MM.1S (cell line): ENCODE measurements around the gene PITPNM3.
A peak's percentile ranks its signal among the peaks of the same experiment; 100 is the strongest.

Experiments
- DNase-seq: peaks from one replicate; pipeline ENCODE4 v3.0.0-alpha.2; 2015
- H2AFZ ChIP-seq: fragments of 300-600 bp; sonication (generic); 2 replicates; pipeline ENCODE4 v1.6.0; 2016; ENCODE audit warnings: antibody characterized with exemption, low read length
- H3F3A ChIP-seq: fragments of 300-600 bp; sonication (generic); 2 replicates; pipeline ENCODE4 v1.6.1; 2016; ENCODE audit warnings: mild to moderate bottlenecking, antibody characterized with exemption, low read length, moderate library complexity, mixed read lengths; ENCODE audit not compliant: insufficient read depth
- H3K27ac ChIP-seq: fragments of 300-600 bp; sonication (generic); 2 replicates; pipeline ENCODE4 v1.5.1; 2016; ENCODE audit warnings: mild to moderate bottlenecking, low read length
- H3K27me3 ChIP-seq: fragments of 300-600 bp; sonication (generic); replicated peaks from 2 replicates; pipeline ENCODE4 v1.6.0; 2016; ENCODE audit warnings: low read length; ENCODE audit not compliant: insufficient read depth
- H3K36me3 ChIP-seq: fragments of 300-600 bp; sonication (generic); replicated peaks from 2 replicates; pipeline ENCODE4 v1.6.1; 2016; ENCODE audit warnings: mild to moderate bottlenecking, low read length, mixed read lengths; ENCODE audit not compliant: insufficient read depth
- H3K4me1 ChIP-seq: fragments of 300-600 bp; sonication (generic); 2 replicates; pipeline ENCODE4 v1.6.1; 2016; ENCODE audit warnings: low read length, mixed read lengths
- H3K4me2 ChIP-seq: fragments of 300-600 bp; sonication (generic); 2 replicates; pipeline ENCODE4 v1.6.0; 2016; ENCODE audit warnings: low read depth, low read length
- H3K4me3 ChIP-seq: fragments of 300-600 bp; sonication (generic); 2 replicates; pipeline ENCODE4 v1.5.1; 2016; ENCODE audit warnings: low read length, mixed read lengths
- H3K79me2 ChIP-seq: fragments of 300-600 bp; sonication (generic); 2 replicates; pipeline ENCODE4 v1.6.1; 2016; ENCODE audit warnings: mixed run types, low read length, mixed read lengths
- H3K9ac ChIP-seq: fragments of 300-600 bp; sonication (generic); 2 replicates; pipeline ENCODE4 v1.6.1; 2016; ENCODE audit warnings: low read length, mixed read lengths
- H3K9me2 ChIP-seq: fragments of 300-600 bp; sonication (generic); replicated peaks from 2 replicates; pipeline ENCODE4 v1.6.1; 2016; ENCODE audit warnings: mild to moderate bottlenecking, low read length, mixed read lengths; ENCODE audit not compliant: insufficient read depth
- H3K9me3 ChIP-seq: fragments of 300-600 bp; sonication (generic); replicated peaks from 2 replicates; pipeline ENCODE4 v1.6.1; 2016; ENCODE audit warnings: mild to moderate bottlenecking, low read length, mixed read lengths; ENCODE audit not compliant: insufficient read depth
- H4K20me1 ChIP-seq: fragments of 300-600 bp; sonication (generic); 2 replicates; pipeline ENCODE4 v1.6.1; 2016; ENCODE audit warnings: mild to moderate bottlenecking, low read length, moderate library complexity, mixed read lengths; ENCODE audit not compliant: insufficient read depth
- EZH2 ChIP-seq: fragments of 300-600 bp; sonication (generic); optimal IDR thresholded peaks from 2 replicates; pipeline ENCODE3; 2017; ENCODE audit warnings: low read depth, mild to moderate bottlenecking, antibody characterized with exemption, low read length, mixed read lengths
- EZH2phosphoT487 ChIP-seq: fragments of 300-600 bp; sonication (generic); IDR thresholded peaks from 2 replicates; pipeline ENCODE4 v1.6.1; 2018; ENCODE audit warnings: antibody characterized with exemption, low read length
- TF ChIP-seq, protein P1 (sequence below): fragments of 300-600 bp; sonication (generic); IDR thresholded peaks from 2 replicates; pipeline ENCODE4 v1.5.1; 2016; ENCODE audit warnings: antibody characterized with exemption, low read length, mixed read lengths

Gene PITPNM3

DNA sequence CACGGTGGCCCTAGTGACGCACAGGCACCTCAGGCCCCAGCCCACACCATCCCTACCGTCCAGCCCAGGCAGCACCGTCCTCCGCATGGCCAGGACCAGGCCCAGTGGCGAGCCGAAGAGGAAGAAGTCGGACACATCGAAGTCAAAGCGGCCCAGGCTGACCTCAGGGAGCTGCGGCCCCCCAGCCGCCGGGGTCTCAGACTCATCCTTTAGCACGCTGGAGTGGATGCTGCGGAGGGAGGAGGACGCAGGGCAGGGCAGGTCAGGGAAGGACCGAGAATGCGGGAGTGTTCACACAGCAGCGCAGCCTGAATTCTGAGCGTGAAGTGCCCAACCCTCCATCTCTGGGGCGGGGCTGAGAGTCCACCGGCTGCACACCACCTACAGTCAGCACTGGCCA, 82.0 kb downstream of the PITPNM3 start:
- no peaks in the 10 kb centered on the region for H3F3A ChIP-seq
- H2AFZ ChIP-seq: no peak overlapping the region
- no peaks in the 10 kb centered on the region for H3K79me2 ChIP-seq
- no peaks in the 10 kb centered on the region for H3K9me3 ChIP-seq
- peaks cover 20% of the 10 kb centered on the region for H3K27me3 ChIP-seq
- H4K20me1 ChIP-seq: no peaks in the 10 kb centered on the region
- TF ChIP-seq EZH2 (no peak), EZH2phosphoT487 (no peak)
- TF ChIP-seq, protein P1, sequence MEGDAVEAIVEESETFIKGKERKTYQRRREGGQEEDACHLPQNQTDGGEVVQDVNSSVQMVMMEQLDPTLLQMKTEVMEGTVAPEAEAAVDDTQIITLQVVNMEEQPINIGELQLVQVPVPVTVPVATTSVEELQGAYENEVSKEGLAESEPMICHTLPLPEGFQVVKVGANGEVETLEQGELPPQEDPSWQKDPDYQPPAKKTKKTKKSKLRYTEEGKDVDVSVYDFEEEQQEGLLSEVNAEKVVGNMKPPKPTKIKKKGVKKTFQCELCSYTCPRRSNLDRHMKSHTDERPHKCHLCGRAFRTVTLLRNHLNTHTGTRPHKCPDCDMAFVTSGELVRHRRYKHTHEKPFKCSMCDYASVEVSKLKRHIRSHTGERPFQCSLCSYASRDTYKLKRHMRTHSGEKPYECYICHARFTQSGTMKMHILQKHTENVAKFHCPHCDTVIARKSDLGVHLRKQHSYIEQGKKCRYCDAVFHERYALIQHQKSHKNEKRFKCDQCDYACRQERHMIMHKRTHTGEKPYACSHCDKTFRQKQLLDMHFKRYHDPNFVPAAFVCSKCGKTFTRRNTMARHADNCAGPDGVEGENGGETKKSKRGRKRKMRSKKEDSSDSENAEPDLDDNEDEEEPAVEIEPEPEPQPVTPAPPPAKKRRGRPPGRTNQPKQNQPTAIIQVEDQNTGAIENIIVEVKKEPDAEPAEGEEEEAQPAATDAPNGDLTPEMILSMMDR: no peak
- no peak for DNase-seq
- no peaks in the 10 kb centered on the region for H3K9me2 ChIP-seq
- H3K27ac ChIP-seq: no peak overlapping the region
- no peak overlapping the region for H3K9ac ChIP-seq
- H3K4me3 ChIP-seq: no peak overlapping the region
- no peaks in the 10 kb centered on the region for H3K36me3 ChIP-seq
- no peaks in the 10 kb centered on the region for H3K4me1 ChIP-seq
- no peak overlapping the region for H3K4me2 ChIP-seq

- no peaks in the 10 kb centered on the region for H3K79me2 ChIP-seq
- H4K20me1 ChIP-seq: no peaks in the 10 kb centered on the region
- no peak overlapping the region for H3K4me3 ChIP-seq
- H3K36me3 ChIP-seq: no peaks in the 10 kb centered on the region
- no peak overlapping the region for H3K9ac ChIP-seq
- no peaks in the 10 kb centered on the region for H3K4me1 ChIP-seq
- no peaks in the 10 kb centered on the region for H3F3A ChIP-seq
- no peak overlapping the region for H3K4me2 ChIP-seq
- no peaks in the 10 kb centered on the region for H3K9me2 ChIP-seq
- no peak overlapping the region for H3K27ac ChIP-seq
- peaks cover 29% of the 10 kb centered on the region for H3K27me3 ChIP-seq
- TF ChIP-seq EZH2phosphoT487: no peak
- TF ChIP-seq, protein P1: peak; percentile 97
- DNase-seq: peak; percentile 53
- no peaks in the 10 kb centered on the region for H3K9me3 ChIP-seq
- H2AFZ ChIP-seq: no peak overlapping the region
These were observed 83.1 kb downstream of the PITPNM3 start for GRCh38 chr17:6473128-6473767.

DNA sequence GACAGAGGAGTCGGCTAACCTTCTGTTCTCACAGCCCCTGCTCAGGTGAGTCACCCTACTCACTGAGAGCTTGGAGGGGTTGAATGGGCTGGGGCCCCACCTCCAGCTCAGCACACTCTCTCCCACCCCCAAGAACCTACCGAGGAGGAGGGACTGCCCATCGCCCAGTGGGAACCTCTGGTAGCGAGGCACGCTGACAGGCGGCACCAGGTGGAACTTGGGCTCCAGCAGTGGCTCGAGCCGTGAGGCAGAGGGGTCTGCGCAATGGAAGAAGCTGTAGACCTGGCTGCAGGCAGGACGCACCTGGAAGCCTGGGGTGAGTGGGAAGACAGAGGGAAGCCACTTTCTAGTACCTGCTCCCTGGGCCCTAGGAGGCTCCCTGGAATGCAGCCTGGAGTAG, 83.8 kb downstream of the PITPNM3 start:
- H3K27me3 ChIP-seq: peaks cover 36% of the 10 kb centered on the region
- H3K4me1 ChIP-seq: no peaks in the 10 kb centered on the region
- no peaks in the 10 kb centered on the region for H3F3A ChIP-seq
- H3K4me2 ChIP-seq: no peak overlapping the region
- no peaks in the 10 kb centered on the region for H3K9me3 ChIP-seq
- no peak overlapping the region for H3K27ac ChIP-seq
- no peak overlapping the region for H3K4me3 ChIP-seq
- no peak for DNase-seq
- H2AFZ ChIP-seq: no peak overlapping the region
- no peaks in the 10 kb centered on the region for H4K20me1 ChIP-seq
- TF ChIP-seq EZH2phosphoT487: no peak
- no peak for TF ChIP-seq EZH2
- TF ChIP-seq, protein P1: no peak
- no peaks in the 10 kb centered on the region for H3K79me2 ChIP-seq
- no peaks in the 10 kb centered on the region for H3K36me3 ChIP-seq
- H3K9me2 ChIP-seq: no peaks in the 10 kb centered on the region
- H3K9ac ChIP-seq: no peak overlapping the region
